Activated CD8-positive, alpha-beta memory T cell treated with anti-CD3 and anti-CD28 coated beads for 24 hours (primary cell): ENCODE results near the gene DOCK4.

Experiments
- DNase-seq: peaks from one replicate; pipeline ENCODE4 v3.0.0-alpha.2; 2020

The DOCK4 gene

DNA sequence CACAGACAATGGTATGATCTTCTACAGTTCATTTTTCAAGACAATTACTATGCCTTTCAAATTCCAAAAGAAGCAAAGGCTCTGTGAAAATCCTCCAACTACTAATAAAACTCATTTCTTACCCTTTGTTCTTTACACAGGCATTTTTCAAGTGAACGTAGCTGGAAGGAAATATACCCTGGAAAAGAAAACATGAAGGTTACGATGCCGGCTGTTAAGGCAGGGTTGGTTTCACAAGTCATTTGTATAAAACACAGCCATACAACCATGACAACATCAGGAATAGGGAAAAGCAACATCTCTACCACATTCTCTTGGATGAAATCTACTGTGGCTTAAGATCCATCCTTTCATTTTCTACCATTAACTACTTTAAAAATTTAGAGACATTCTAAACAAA, 207.9 kb downstream of the DOCK4 start:
- no peak for DNase-seq

DNA sequence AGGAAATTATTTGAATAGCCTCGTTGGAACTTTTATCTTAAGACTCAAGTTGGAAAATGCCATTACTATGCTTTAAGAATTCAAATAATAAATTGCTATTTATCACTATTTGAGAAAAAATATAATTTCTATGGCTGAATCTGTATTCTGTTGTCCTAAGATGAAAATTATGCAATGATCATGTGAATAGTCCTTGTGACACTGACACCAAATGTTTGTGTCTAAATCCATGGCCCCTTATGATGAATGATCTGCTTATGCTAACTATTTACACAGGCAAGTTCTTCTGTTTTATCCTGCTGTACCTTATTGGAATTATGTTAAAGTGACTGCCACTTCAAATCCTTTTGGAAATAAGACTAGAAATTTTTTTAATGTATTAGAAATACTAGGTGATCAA, 208.7 kb downstream of the DOCK4 start:
- DNase-seq: no peak

DNA sequence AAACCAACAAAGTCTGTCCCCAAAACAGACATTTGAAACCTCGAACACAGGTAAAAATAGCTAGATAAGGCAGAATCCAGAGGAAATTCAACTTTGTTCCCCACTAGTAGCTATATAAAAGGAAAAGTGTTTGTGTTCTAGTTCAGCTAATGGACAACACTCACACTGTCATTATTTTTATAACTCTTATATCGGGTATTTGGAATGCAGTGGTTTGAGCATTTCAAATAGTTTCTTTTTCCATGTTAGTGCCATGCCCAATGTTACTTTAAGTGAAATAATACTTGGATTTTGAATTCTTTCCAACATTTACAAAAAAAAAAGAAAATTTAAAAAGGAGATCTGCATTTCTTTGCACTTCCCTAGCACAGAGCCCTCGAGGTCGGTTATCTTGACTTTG, 213.6 kb downstream of the DOCK4 start:
- no peak for DNase-seq

DNA sequence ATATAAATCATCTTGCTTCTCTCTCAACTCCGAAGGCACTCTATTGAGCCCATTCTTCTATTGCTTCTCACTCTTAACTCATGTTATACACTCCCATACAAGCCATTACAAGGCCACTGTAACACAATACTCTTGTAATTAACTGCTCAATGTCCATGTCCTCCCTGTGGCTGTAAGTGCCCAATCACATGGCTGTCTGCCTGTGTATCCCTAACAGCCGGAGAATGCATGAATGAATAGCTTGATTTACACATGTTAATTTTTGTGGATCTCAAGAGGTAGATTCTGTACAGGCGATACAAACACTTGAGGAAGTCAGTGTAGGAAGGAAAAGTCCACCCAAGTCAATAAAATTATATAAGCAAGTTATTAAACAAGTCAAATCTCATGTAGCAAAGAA, 215.6 kb downstream of the DOCK4 start:
- no peak for DNase-seq

DNA sequence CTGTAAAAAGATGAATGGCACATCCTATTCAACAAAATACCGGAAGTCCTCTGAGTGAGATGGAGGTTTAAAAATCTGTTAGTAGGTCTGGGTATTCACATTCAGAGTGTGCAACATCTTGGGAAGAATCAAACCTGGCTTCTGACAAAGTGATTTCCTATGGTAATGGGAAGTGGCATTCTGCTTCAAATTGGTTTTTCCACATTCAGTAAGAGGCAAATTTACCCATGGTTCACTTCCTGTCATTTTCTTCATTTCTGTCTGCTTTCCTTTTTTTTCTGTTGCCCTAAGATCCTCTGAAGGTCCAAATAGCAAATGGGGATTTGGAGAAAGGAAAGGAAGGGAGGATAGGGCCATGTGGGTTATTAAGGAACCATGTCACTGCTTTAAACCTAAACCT, 218.3 kb downstream of the DOCK4 start:
- no peak for DNase-seq

DNA sequence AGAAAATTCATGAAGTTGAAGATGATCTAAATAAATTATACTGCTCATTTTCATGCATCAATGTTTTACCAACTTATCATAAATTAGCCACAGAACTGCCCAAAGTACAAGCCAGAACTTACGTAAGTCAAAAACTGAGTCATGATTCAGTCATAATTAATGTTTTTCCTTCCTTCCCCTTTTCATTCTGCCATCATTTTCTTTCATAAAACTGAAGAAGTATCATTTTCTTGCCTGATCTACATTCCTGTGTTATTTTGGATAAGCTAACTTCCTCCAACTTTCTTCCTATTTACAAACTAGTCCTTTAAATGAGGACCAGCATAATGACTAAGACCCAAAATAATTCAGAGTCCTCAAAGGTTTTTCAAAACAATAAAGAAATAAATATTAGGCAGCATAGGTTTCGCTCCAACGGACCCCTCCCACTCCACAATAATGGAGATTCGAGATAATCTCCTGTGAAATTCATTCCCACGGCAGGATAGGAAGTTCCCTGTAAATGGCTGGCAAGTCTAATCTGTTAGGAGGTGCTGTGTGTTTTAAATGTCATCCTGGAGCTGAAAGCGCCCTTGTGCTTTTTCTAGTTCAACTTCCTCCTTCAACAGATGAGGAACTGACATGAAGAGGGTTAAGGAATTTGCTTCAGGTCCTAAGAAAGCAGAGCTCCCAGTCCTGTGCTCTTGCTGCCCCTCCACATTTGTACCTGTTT, 218.9 kb downstream of the DOCK4 start:
- no peak for DNase-seq

DNA sequence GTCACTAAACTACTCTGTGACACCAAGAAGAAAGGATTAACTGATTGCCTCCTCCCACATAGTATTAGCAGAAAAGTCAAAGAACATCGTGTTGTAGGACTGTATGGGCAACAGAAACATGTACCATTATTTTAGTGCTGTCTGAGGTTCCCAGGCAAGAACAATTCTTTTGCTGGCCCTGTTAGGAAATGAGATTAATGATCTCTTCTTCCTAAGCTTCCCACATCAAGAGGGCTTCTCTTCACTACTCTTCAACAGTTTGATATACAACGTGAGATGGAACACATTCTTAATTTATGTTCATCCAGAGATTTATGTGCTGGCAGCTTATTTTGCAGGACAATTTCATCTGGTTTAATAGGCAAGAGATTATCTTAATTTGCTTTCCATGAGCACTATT, 219.6 kb downstream of the DOCK4 start:
- no peak for DNase-seq

DNA sequence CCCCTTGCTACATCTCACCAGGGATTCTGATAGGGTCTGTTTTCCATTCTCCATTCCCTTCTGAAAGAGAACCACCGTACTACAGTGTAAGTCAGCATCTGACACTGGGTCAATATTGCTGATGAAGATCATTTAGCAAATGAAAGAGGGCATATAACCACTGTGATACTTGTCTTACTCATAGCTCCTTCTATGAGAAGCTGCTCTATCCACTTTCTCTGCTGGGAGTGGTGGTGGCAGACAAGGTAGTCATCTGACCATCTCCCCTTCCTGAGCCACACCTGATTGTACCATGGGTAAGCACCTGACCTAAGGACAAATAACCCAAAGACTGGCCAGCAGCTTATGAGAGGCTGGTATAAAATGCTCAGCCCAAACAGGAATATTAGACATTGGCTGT, 220.4 kb downstream of the DOCK4 start:
- DNase-seq: no peak

DNA sequence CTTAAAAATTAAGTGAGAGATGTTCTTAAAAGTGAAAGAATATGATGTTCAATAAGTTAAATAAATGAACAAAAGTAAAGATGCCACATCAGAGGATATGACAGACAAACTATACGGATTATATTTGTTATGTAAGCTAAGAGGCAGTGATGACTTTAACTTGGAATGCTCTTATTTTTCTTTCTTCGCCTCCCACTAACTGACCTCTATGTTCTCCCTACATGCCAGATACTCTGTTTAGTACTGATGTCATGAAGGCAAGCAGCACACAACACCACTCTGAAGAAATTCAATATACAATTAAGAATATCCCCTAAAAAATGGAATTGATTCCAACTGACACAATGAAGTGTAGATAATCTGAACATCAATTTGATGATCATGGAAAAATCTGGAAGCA, 223.4 kb downstream of the DOCK4 start:
- DNase-seq: no peak

DNA sequence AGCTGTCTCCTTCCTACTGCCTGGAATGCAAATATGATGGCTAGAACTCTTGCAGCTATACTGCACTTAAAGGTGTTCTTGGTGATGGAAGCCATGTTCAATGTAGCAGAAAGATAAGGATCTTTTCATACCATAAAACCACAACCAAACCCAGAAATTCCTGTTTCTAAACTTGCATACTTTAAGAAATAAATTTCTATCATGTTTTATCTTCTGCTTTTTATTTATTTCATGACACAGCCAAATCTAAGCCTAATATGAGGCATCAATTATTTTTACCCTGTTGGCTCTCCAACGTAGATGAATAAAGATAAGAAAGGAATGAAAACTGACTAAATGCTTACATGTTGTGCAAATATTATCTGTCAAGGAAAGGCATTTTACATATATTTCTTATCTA, 224.1 kb downstream of the DOCK4 start:
- DNase-seq: no peak

DNA sequence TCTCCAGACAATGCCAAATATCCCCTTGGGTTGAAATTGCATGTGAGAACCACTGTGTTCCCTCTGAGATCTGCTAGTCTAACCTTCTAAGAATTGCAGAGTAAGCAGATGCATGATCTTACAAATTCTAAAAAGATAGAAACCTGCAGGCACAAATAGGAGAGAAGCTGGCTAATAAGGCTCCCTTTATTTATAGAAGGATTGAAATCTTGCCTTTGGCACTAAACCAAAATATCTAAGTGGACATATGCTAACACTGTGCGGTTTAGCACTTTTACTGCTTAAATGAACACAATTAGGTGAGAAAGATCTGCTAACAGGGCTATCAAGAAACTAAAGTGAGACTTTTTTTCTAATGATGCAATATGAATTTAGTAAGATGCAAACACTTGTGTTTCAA, 225.5 kb downstream of the DOCK4 start:
- DNase-seq: no peak

DNA sequence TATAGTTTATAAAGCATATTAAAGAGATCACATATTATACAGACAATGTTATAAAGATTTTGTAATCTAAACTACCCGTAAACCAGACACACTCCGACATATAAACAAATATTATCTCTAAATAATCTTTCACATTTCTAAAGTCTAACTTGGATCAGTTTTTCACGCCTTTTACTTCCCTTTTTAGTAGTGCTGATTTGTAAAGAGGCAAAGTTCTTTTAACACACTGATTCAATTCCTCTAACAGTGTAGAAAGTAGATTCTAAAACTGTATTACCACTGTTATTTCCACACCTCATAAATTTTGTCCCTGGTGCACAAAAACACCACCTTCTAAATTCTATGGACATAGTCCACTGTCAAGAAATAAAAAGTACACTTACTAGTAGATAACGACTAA, 230.9 kb downstream of the DOCK4 start:
- no peak for DNase-seq

DNA sequence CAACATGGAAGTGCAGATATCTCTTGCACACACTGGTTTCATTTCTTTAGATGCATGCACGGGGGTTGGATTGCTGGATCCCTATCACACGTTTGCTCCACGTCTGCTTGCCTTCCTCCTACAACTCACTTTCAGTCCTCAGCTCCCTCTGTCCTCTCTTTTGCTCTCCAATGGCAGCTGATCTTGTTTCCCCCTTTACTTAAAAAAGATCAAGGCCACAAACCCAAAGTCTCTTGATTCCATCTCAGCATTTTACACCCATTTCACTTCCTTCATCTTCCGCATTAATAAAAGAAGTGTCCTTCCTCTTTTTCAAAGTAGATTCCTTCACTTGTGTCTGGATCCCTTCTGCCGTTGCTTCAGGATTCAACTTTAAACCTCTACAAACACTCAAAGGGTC, 245.2 kb downstream of the DOCK4 start:
- no peak for DNase-seq

DNA sequence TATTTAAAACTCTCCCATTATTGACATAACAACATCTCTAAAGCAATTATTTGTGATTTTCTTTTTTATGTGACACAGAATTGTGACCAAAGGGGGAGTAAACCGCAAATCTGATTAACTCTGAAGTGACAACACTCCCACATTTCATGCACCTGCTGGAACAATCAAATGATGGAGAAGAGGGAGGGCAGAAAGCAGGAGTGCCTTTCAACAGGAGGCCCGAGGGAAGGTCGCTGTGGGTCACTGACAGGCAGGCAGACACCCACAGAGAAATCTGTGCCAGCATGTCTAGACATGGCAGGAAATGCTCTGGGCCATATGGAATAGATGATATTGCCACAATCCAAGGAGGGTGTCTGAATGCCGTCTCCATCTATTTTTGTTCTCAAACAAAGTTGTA, 247.3 kb downstream of the DOCK4 start:
- no peak for DNase-seq

DNA sequence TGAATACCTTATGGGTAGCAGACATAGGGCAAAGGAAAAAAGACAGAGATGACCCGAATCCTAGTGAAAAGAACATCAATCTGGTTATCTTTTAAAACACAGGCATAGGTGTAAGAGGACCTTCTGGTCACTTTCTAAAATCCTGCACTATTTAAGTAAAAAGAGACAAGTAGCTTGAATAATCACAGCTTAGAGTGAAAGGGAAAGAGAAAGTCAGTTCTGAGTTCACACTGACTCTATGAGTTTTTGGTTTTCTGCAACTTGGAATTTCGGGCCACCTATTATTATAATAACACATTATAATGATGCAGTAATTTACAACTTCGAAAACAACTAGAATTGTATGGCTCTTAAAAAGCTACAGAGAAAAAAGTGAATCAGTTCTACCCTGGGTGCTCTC, 247.8 kb downstream of the DOCK4 start:
- DNase-seq: no peak

DNA sequence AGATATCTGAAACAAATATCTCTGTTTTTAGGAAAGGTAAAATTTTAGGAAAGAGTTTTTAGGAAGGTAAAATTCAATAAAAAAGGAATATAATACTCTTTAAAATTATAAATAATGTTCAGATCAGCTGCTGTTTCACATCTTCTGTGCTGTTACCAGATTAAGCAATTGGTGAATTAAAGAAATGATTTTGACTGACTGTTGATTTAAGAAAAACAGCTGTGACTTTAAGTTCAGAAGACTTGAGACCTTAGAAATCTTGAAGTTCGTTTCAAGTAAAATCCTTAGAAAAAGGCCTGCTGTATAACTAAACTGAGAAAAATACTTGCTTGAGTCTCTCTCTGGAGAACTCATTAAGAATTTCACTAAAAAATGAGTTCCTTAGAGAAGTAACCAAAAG, 250.6 kb downstream of the DOCK4 start:
- DNase-seq: no peak

DNA sequence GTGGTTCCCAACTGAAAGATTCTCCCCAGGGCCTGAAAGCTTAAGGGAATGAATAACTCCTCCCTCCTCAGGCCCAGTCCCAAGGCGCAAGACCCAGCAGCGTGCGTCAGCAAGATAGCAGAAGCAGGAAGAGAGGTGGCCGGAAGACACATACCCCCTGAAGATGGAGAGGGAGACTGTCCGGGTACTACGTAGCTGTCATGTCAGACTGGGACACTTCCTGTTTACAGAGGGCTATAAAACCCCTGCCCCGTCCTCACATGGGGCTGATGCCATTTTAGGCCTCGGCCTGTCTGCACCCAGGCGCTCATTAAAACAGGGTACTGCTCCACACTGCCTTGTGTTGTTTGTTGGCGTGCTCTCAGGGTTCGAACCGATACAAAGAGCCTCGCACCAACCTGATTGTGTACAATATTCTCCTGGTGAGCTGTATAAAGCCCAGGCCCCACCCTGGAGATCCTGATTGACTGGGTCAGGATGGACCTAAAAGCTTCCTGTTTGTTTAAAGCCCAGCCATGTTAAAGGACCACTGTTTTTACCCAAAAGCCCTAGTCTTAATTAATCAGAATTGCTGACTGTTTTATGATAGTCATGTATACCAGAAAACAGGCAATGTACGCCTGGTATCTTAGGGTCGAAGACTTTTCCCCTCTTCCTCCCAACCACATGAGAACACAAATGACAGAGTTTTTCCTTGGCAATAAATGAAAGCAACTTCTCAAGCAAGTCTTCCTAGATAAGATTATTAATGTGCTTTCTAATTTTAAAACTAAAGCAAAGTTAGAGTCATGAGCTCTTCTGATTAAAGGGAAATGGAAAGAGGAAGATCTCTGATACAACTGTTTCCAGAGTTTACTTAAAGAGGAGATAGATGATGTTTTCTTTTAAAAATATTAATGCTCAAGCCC, 251.5 kb downstream of the DOCK4 start:
- no peak for DNase-seq

DNA sequence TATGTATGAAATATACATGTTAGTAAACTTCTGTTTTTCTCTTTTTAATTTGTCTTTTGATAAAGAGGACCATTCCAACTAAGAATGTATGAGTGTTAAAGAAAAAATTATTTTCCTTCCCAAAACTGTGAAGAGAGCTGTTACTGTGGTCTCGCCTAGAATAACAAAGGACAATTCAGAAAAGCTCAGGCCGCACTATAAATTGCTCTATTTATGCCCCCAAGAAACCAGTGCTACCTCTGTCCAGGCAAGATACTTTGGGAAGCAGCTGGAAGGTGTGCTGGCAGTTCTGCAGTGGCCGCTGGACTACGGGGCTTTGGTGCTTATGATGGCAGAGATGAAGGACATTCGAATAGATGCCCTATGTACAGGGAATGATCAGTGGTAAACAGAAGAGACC, 252.1 kb downstream of the DOCK4 start:
- DNase-seq: no peak

DNA sequence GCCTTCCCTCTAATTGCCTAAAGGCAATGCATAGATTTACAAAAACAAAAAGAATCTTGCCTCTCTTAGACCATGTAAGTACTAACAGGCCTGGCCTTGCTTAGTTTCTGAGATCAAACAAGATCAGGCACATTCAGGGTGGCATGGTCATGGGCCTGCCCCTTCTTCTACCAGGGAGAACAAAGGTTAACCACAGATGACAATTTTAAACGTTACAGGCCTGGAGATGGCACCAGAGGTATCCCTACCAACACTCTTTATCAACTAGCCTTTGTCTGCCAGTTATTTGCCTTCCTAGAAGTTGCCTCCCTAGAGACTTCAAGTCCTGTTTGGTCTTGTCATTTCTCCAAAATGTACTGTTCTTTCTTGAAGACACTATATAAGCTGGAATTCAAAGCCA, 252.6 kb downstream of the DOCK4 start:
- DNase-seq: no peak

DNA sequence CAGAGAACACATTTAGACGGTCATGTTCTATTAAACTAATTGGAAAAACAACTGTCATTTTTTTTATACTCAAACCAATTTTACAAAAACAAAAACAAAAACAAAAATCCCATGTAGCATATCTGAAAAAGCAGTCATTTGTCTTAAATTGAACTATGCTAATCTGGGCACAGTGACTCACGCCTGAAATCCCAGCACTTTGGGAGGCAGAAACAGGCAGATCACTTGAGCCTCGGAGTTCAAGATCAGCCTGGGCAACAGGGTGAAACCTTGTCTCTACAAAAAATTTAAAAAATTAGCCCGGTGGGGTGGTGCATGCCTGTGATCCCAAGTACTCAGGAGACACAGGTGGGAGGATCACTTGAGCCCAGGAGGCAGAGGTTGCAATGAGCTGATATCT, 253.4 kb downstream of the DOCK4 start:
- DNase-seq: no peak

DNA sequence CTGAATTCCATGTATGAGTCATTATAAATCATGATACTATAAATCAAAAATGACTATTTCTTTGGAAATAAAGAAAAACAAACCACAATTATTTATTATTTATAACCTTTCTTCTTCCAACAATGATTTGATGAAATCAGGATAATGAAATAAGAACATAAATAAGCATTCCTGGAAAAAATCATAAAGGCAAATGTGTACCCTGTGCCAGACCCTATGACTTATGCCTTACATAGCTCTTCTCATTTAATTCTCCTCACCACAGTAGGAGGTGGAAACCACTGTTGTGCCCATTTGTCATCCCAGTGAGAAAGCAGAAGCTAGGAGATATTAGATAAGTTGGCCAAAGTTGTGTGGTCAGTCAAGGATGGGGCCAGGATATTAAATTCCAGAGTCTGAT, 255.1 kb downstream of the DOCK4 start:
- DNase-seq: no peak

DNA sequence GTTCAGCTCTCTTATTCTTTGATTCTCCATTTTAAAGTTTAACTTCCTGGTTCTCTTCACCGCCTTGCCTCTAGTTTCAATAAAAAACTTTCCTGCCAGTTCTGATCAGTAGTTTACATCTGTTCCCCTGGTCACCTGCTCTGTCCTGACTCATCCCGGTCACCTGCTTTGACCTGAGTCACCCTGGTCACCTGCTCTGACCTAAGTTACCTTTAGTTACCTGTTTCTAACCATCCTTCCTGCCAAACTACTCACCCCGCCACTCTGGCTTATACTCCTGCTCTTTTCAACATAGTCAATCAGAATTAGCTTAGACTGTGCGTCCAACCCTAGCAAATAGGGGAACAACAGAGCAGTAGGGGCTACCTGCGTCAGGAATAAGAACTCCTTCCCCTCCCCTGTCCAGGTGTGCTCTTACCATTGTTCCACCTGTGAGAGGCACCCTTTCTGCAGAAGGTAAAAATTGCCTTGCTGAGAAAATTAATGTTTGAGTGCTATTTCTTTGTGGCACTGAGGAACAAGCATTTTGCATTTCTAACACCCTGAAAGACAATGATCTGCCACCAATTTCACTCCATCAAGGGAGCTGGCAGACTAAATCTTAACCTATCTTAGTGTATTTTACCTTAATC, 263.6 kb downstream of the DOCK4 start:
- no peak for DNase-seq

DNA sequence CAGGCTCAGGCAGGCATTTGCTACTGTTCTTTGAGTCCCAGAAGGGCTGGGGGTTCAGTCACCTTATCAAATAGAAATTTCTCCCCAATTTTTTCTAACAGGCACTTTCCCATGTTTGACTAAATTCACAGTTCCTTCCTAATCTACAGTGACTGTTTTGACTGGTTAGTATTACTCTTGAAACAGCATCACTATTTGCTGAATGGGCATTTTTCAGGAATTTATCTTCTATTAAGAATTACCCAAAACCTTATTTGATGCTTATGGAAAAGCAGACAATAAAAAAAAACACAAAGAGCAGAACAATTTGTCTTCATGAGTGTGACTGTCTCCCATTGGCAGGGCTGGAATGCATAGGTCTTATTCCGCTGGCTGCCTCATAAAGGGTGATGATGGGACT, 269.0 kb downstream of the DOCK4 start:
- no peak for DNase-seq

DNA sequence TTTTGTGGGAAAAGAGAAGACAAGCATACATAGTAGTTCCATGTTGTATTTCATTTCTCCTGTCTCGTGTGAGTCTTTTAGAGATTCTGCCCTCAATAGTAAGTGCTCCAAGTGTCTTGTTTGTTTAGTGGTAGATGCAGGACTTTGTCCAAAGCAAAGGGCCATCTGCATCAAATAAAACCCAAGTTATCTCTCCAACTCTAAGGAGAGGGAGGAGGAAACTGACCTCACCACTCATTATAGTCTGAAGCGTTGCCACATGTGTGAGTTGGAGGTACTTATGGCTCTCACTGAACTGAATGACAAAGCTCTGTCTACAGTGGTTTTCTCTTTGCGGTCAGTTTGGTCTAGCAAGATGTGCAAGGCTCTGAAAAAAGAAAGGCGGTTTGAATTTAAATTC, 272.6 kb downstream of the DOCK4 start:
- DNase-seq: no peak
